Measurements from ENCODE around the gene TMEM95. TPM values are rescaled to one million over a fixed set of nuclear protein-coding genes. Genes with fewer than 3 reads are reported as not detected.

The TMEM95 gene
- total and polyA plus RNA-seq, 10 of the 15 experiments (the other 5 are each of a cell fraction or from before 2014, with no cell fraction given) = 0.05 to 0.28 TPM; not detected in 8

DNA sequence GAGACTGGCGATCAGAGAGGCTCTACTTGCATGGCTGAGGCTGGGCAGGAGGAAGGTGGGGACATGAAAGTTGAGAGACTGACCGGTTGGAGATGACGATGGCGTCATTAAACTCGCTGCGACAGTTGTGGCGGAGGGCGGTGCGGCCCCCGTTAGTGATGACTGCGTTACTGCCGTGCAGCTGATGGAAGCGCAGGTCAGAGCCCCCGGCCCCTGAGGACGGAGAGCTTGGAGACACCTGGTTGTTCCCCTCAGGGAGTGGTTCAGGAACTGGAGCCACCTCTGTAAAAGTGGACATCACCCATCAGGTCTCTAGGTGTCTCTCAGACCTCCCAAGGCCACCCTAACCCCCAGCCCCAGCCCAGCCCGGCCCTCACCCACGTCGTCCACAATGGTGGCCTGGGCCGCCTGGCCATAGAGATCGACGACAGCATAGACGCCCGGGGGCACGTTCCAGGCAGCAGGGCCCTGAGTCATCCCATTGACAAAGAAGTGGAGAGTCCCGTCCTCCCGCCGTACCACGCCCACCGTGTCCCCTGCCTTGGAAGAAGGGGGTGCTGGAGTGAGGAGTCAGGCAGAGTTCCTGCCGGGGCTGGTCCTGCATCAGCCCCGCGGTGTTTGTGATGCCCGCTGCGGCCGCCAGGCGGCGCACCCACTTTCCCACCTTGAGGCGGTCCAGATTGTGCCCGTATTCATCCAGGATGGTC, 31.1 kb upstream of the TMEM95 start (continued):
- TF ChIP-seq, protein P1, sequence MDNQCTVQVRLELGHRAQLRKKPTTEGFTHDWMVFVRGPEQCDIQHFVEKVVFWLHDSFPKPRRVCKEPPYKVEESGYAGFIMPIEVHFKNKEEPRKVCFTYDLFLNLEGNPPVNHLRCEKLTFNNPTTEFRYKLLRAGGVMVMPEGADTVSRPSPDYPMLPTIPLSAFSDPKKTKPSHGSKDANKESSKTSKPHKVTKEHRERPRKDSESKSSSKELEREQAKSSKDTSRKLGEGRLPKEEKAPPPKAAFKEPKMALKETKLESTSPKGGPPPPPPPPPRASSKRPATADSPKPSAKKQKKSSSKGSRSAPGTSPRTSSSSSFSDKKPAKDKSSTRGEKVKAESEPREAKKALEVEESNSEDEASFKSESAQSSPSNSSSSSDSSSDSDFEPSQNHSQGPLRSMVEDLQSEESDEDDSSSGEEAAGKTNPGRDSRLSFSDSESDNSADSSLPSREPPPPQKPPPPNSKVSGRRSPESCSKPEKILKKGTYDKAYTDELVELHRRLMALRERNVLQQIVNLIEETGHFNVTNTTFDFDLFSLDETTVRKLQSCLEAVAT (IDR thresholded peaks at IDR 0.05) = peak; percentile 56; the same call in 1 of the 2 replicates

DNA sequence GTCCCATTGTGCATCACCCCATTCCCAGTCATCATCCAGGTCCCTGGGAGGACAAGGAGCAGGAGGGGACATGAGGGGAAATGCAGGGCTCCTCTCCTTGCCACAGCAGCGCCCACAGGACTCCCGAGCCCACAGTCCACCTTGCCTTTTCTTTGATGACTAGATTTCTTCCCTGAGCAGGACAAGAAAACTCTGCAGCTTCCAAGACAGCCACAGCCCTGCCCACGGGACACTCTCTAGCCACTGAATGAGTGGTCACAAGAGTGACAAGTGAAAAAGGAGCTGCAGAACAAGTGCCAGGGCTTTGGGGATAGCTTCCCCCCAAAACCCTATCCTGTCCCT, 30.5 kb upstream of the TMEM95 start:
- H3K4me3 ChIP-seq = no peak overlapping the region
- ATAC-seq = no peak
- no TSS peak for BruUV-seq (replicated peaks)
- RAD21 ChIA-PET (ENCODE audit: unreplicated experiment) = interaction anchor here (0.9 to 2.4 kb wide), 4 partner anchors 12 to 28 kb away, joined by 3 to 13 read pairs (median 8); partner anchors contain the start of genes ACAP1 and KCTD11
- TF ChIP-seq LARP7 (IDR thresholded peaks at IDR 0.05) (no peak; the same call in 1 of the 2 replicates), POLR2AphosphoS2 (IDR thresholded peaks at IDR 0.05; ENCODE audit: low read depth, low read length) (no peak), NR2C1 (IDR thresholded peaks at IDR 0.05) (no peak), CHD2 (IDR thresholded peaks at IDR 0.05; ENCODE audit: borderline replicate concordance, low read depth, low read length) (no peak), SP1 (IDR thresholded peaks at IDR 0.05; ENCODE audit: low read depth, low read length) (no peak), IKZF2 (IDR thresholded peaks at IDR 0.05) (peak in 1 of 2 experiments; percentile 50; a peak in 1 of 4 replicates)
- peak overlapping the region; percentile 26; the same call in 1 of the 2 replicates for H3K4me2 ChIP-seq (ENCODE audit: control insufficient read depth, insufficient read depth)
- no peak overlapping the region for H3K27ac ChIP-seq (ENCODE audit: control insufficient read depth, insufficient read depth)
- peaks cover 5% of the 10 kb centered on the region for H3K4me1 ChIP-seq (ENCODE audit: control insufficient read depth, insufficient read depth, low read length)
- 67% methylated on average over 3 of the region's 3 CpGs for WGBS (ENCODE audit: insufficient coverage, insufficient replicate concordance, low lambda C conversion rate, missing lambda C conversion rate)
- no peaks in the 10 kb centered on the region for H3K9me3 ChIP-seq (replicated peaks; ENCODE audit: control insufficient read depth, insufficient read depth, low read length)
- intact Hi-C loops (cut with micrococcal nuclease; ENCODE audit: unreplicated experiment) = loop anchor here (1.0 kb wide), 1 partner anchor 21 kb away; no protein-coding TSS in a partner anchor
- no peak for FAIRE-seq
- no peaks in the 10 kb centered on the region for H4K20me1 ChIP-seq (ENCODE audit: control insufficient read depth, insufficient read depth)
- DNase-seq (ENCODE audit: low read depth, low spot score) = no peak
- in situ Hi-C loops (cut with MboI) = no loop called here
- no peak overlapping the region for H3K9ac ChIP-seq (ENCODE audit: control insufficient read depth, insufficient read depth, low read length)
- SMC1A ChIA-PET (ENCODE audit: uncharacterized antibody, unreplicated experiment) = interaction anchor here (1.4 to 3.5 kb wide), 2 partner anchors 12 to 20 kb away, joined by 6 to 21 read pairs; partner anchors contain the start of gene ACAP1
- no peak overlapping the region for H2AFZ ChIP-seq (ENCODE audit: control insufficient read depth, low read depth, low read length)
- CTCF ChIA-PET = interaction anchor here (0.7 to 7.9 kb wide), 9 partner anchors 9 to 236 kb away, joined by 3 to 49 read pairs (median 3); partner anchors contain the start of genes ACAP1 and GPS2
- peaks cover 9 to 33% of the 10 kb centered on the region in 2 experiments; a peak in 3 of 4 replicates for H3K36me3 ChIP-seq (ENCODE audit: control insufficient read depth in 2 of 2, insufficient read depth in 2 of 2, low read length in 1 of 2)
- POLR2A ChIA-PET = interaction anchor here (1.3 kb wide), 1 partner anchor 12 kb away, joined by 9 read pairs; the partner anchor contains the start of gene ACAP1
- peaks cover 15% of the 10 kb centered on the region for H3K79me2 ChIP-seq (ENCODE audit: control insufficient read depth, insufficient read depth, low read length)
- no peaks in the 10 kb centered on the region for H3K27me3 ChIP-seq (replicated peaks in 1 of 2; ENCODE audit: control insufficient read depth in 2 of 2, insufficient read depth in 2 of 2, low read length in 1 of 2)

Measured in GM12878 (cell line).